GM12878 (cell line): ENCODE data around the gene SEL1L3. TPM values are rescaled to one million over a fixed set of nuclear protein-coding genes. Genes with fewer than 3 reads are reported as not detected.

Experiments
- ATAC-seq: fragments of 200-7000 bp; cut with Tn5 transposase; 3 replicates; pipeline ENCODE4 v1.9.1; 2020; ENCODE audit warnings: mild to moderate bottlenecking, moderate library complexity
- BruUV-seq: library from RNA; stranded (reverse); fragments of 400-500 nt; replicated peaks from 2 replicates; lab custom pipeline; 2021; lab: Mats Ljungman, UMichigan
- CTCF ChIA-PET: fragments of 300-600 bp; sonication (Branson Sonifier 250); formaldehyde crosslinking; extraction: SDS; loops from one replicate; lab custom pipeline; 2021; ENCODE audit warnings: inconsistent platforms; lab: Yijun Ruan, JAX
- POLR2A ChIA-PET: fragments of 350-600 bp; formaldehyde crosslinking; extraction: SDS; loops from one replicate; lab custom pipeline; 2021; ENCODE audit warnings: inconsistent platforms; lab: Charles Lee
- RAD21 ChIA-PET: fragments of 300-600 bp; sonication (Branson Sonifier 250); formaldehyde crosslinking; loops from one replicate; lab custom pipeline; 2023; ENCODE audit warnings: antibody characterized with exemption; ENCODE audit not compliant: unreplicated experiment; lab: Charles Lee
- SMC1A ChIA-PET: fragments of 300-600 bp; sonication (Branson Sonifier 250); formaldehyde crosslinking; loops from one replicate; lab custom pipeline; 2023; ENCODE audit not compliant: unreplicated experiment, uncharacterized antibody; lab: Charles Lee
- DNase-seq: peaks from one replicate; pipeline ENCODE4 v3.0.0-alpha.2; 2011; ENCODE audit warnings: low read depth, low spot score
- FAIRE-seq: peaks from 3 replicates; lab custom pipeline; 2011; peaks lifted over from hg19 to GRCh38; lab: Jason Lieb, UNC
- H2AFZ ChIP-seq: 2 replicates; pipeline ENCODE4 v1.6.0; 2011; ENCODE audit warnings: low read depth, low read length, control low read depth; ENCODE audit not compliant: control insufficient read depth
- H3K27ac ChIP-seq: 2 replicates; pipeline ENCODE4 v1.5.1; 2011; ENCODE audit warnings: control low read depth; ENCODE audit not compliant: control insufficient read depth, insufficient read depth
- H3K27me3 ChIP-seq, 2 experiments: replicated peaks in 1 of 2; 2 replicates each; pipeline versions ENCODE4 v1.6.0 to v1.6.1; 2011; ENCODE audit warnings: low read length in 1 of 2; ENCODE audit not compliant: control insufficient read depth in 2 of 2, insufficient read depth in 2 of 2
- H3K36me3 ChIP-seq, 2 experiments: 2 replicates each; pipeline ENCODE4 v1.5.1; 2011; ENCODE audit warnings: low read length in 1 of 2; ENCODE audit not compliant: control insufficient read depth in 2 of 2, insufficient read depth in 2 of 2
- H3K4me1 ChIP-seq: 2 replicates; pipeline ENCODE4 v1.6.1; 2011; ENCODE audit warnings: mild to moderate bottlenecking, low read length, moderate library complexity, mixed read lengths; ENCODE audit not compliant: control insufficient read depth, insufficient read depth
- H3K4me2 ChIP-seq: 2 replicates; pipeline ENCODE4 v1.6.0; 2011; ENCODE audit warnings: control low read depth; ENCODE audit not compliant: control insufficient read depth, insufficient read depth
- H3K4me3 ChIP-seq: fragments of 200-600 bp; sonication (generic); 2 replicates; pipeline ENCODE4 v1.5.1; 2016
- H3K79me2 ChIP-seq: 2 replicates; pipeline ENCODE4 v1.6.0; 2011; ENCODE audit warnings: low read length; ENCODE audit not compliant: control insufficient read depth, insufficient read depth
- H3K9ac ChIP-seq: 2 replicates; pipeline ENCODE4 v1.8.0; 2011; ENCODE audit warnings: low read length, control low read depth, mixed read lengths; ENCODE audit not compliant: control insufficient read depth, insufficient read depth
- H3K9me3 ChIP-seq: replicated peaks from 3 replicates; pipeline ENCODE4 v1.5.1; 2011; ENCODE audit warnings: mild to moderate bottlenecking, low read length; ENCODE audit not compliant: control insufficient read depth, insufficient read depth
- H4K20me1 ChIP-seq: 2 replicates; pipeline ENCODE4 v1.6.0; 2011; ENCODE audit not compliant: control insufficient read depth, insufficient read depth
- ATF3 ChIP-seq: IDR thresholded peaks from 2 replicates; pipeline ENCODE4 v1.6.1; 2011; ENCODE audit warnings: low read depth, mild to moderate bottlenecking, low read length, moderate library complexity, borderline replicate concordance; ENCODE audit errors: extremely low read depth
- BHLHE40 ChIP-seq, 2 experiments: fragments of 450-650 bp in 1 of 2; IDR thresholded peaks; 2 replicates each; pipeline ENCODE4 v1.6.1; 2011 to 2017; ENCODE audit warnings: low read depth in 2 of 2, borderline replicate concordance in 1 of 2, improper control_type of control experiment in 1 of 2, low read length in 1 of 2, mild to moderate bottlenecking in 1 of 2
- CHD1 ChIP-seq: IDR thresholded peaks from 2 replicates; pipeline ENCODE4 v1.6.1; 2012; ENCODE audit warnings: low read depth, low read length, improper control_type of control experiment
- CUX1 ChIP-seq: IDR thresholded peaks from 2 replicates; pipeline ENCODE4 v1.6.1; 2012; ENCODE audit warnings: improper control_type of control experiment, low read depth, low read length; ENCODE audit not compliant: insufficient replicate concordance
- GATAD2B ChIP-seq: fragments of 450-650 bp; conservative IDR thresholded peaks from 2 replicates; pipeline ENCODE4 v1.6.1; 2017; ENCODE audit warnings: low read depth, mild to moderate bottlenecking, moderate library complexity
- HCFC1 ChIP-seq: fragments of 150-350 bp; IDR thresholded peaks from 2 replicates; pipeline ENCODE4 v1.6.1; 2014; ENCODE audit warnings: low read length
- IKZF1 ChIP-seq: fragments of 450-650 bp; conservative IDR thresholded peaks from 2 replicates; pipeline ENCODE4 v1.6.1; 2017; ENCODE audit warnings: antibody characterized with exemption, mild to moderate bottlenecking
- LARP7 ChIP-seq: fragments of 450-650 bp; IDR thresholded peaks from 2 replicates; pipeline ENCODE4 v1.6.1; 2017; ENCODE audit warnings: mild to moderate bottlenecking
- MXI1 ChIP-seq: fragments of 150-350 bp; IDR thresholded peaks from 2 replicates; pipeline ENCODE4 v1.6.1; 2011; ENCODE audit warnings: low read depth, mild to moderate bottlenecking, inconsistent platforms, low read length, improper control_type of control experiment
- NRF1 ChIP-seq: conservative IDR thresholded peaks from 2 replicates; pipeline ENCODE4 v1.6.1; 2011; ENCODE audit warnings: mild to moderate bottlenecking, low read depth, low read length, improper control_type of control experiment
- RBBP5 ChIP-seq: fragments of 200-600 bp; sonication (generic); conservative IDR thresholded peaks from 2 replicates; pipeline ENCODE4 v1.6.1; 2016
- SUPT20H ChIP-seq: IDR thresholded peaks from 2 replicates; pipeline ENCODE4 v1.6.1; 2011; ENCODE audit warnings: low read depth, mild to moderate bottlenecking, low read length, moderate library complexity, borderline replicate concordance; ENCODE audit not compliant: control insufficient read depth
- TCF12 ChIP-seq: IDR thresholded peaks from 2 replicates; pipeline ENCODE4 v1.6.1; 2011; ENCODE audit warnings: low read depth, mild to moderate bottlenecking, low read length
- TCF7 ChIP-seq: IDR thresholded peaks from 2 replicates; pipeline ENCODE4 v1.6.1; 2014; ENCODE audit warnings: antibody characterized with exemption, borderline replicate concordance
- WGBS: methylation state at CpG from one replicate; pipeline ENCODE4 v1.1.6; 2016; ENCODE audit warnings: low lambda C conversion rate; ENCODE audit not compliant: insufficient replicate concordance, insufficient coverage; ENCODE audit errors: missing lambda C conversion rate; 5-methylcytosine and 5-hydroxymethylcytosine counted together
- in situ Hi-C: fragments of 300-500 bp; cut with MboI; formaldehyde crosslinking; loops from 9 replicates; pipeline ENCODE4 v1.14.3; 2018; ENCODE audit warnings: mixed read lengths
- intact Hi-C: fragments of 100-400 bp; cut with micrococcal nuclease; formaldehyde crosslinking; loops from one replicate; pipeline ENCODE4 v1.14.2; 2022; ENCODE audit not compliant: unreplicated experiment
- polyA plus RNA-seq, 11 experiments: library from polyadenylated mRNA; depleted of rRNA in 4 of 11; unstranded in 6 of 11; stranded (reverse) in 5 of 11; fragments of >200 nt; fragmentation: Nextera tagmentation in 4 of 11; fragmentation: Illumina TruSeq in 1 of 11; extraction: Ambion mirVana in 4 of 11; extraction: Trizol in 1 of 11; gene quantifications; 1 replicate in 1 of 11; 2 replicates in 10 of 11; pipeline versions ENCODE4 v1.2.1 to v1.2.3, GENCODE V29; 2011 to 2016; ENCODE audit warnings: inconsistent platforms in 2 of 11, missing spikeins in 2 of 11, low read depth in 1 of 11
- total RNA-seq, 4 experiments: library from RNA; depleted of rRNA in 3 of 4; stranded (reverse); fragments of >200 nt in 3 of 4; fragmentation: Illumina TruSeq in 1 of 4; extraction: Trizol in 1 of 4; gene quantifications; 2 replicates each; pipeline versions ENCODE4 v1.2.1 to v1.2.3, GENCODE V29; 2013 to 2021

The SEL1L3 gene
- total and polyA plus RNA-seq, 10 of the 15 experiments (the other 5 are each of a cell fraction or from before 2014, with no cell fraction given) = 20.4 to 82.2 (median 47.3) TPM

GRCh38 chr4:25722964-25723363, 139.8 kb downstream of the SEL1L3 start:
- ChIA-PET CTCF (no interaction called here), RAD21 (interaction anchor here (1.0 kb wide), 1 partner anchor 9 kb away, joined by 4 read pairs; no protein-coding TSS in a partner anchor), SMC1A (no interaction called here)
- Histone ChIP-seq H2AFZ (no peak overlapping the region), H3K27me3 (no peaks in the 10 kb centered on the region), H3K9me3 (no peaks in the 10 kb centered on the region)
- TF ChIP-seq CHD1 (no peak), CUX1 (no peak), TCF7 (no peak), BHLHE40 (IDR thresholded peaks at IDR 0.05; ENCODE audit: borderline replicate concordance in 1 of 2, low read depth in 2 of 2, low read length in 1 of 2) (no peak), LARP7 (no peak), NRF1 (no peak), MXI1 (no peak), ATF3 (no peak), SUPT20H (no peak), IKZF1 (no peak), TCF12 (no peak), HCFC1 (no peak), RBBP5 (no peak), GATAD2B (no peak)
- TF ChIP-seq, all 136 proteins: peak for 0
- in situ Hi-C loops (no loop called here), intact Hi-C loops (no loop called here)
- no peak for FAIRE-seq
- no peak overlapping the region for H3K9ac ChIP-seq
- H3K79me2 ChIP-seq = no peaks in the 10 kb centered on the region
- no peak for ATAC-seq
- no peak overlapping the region for H3K27ac ChIP-seq
- WGBS = 98% methylated on average over 3 of the region's 3 CpGs
- H3K4me1 ChIP-seq = peaks cover 3% of the 10 kb centered on the region; the same call in 1 of the 2 replicates
- no peaks in the 10 kb centered on the region for H4K20me1 ChIP-seq
- POLR2A ChIA-PET = no interaction called here
- no TSS peak for BruUV-seq
- H3K4me2 ChIP-seq = no peak overlapping the region
- DNase-seq = no peak
- H3K4me3 ChIP-seq = no peak overlapping the region
- no peaks in the 10 kb centered on the region for H3K36me3 ChIP-seq
